Stimulated activated CD8-positive, alpha-beta memory T cell treated with anti-CD3 and anti-CD28 coated beads, Interleukin-4, amount 100 ng/mL, for 24 hours (primary cell): Measurements from ENCODE around the gene PYGB.

Experiments used
- DNase-seq: peaks from one replicate; pipeline ENCODE4 v3.0.0-alpha.2; 2020; ENCODE audit warnings: low read depth

PYGB gene

GRCh38 chr20:25336561-25337422 is 88.9 kb downstream of the PYGB start:
- DNase-seq = no peak

GRCh38 chr20:25338112-25339023 is 90.5 kb downstream of the PYGB start:
- DNase-seq = no peak

DNA sequence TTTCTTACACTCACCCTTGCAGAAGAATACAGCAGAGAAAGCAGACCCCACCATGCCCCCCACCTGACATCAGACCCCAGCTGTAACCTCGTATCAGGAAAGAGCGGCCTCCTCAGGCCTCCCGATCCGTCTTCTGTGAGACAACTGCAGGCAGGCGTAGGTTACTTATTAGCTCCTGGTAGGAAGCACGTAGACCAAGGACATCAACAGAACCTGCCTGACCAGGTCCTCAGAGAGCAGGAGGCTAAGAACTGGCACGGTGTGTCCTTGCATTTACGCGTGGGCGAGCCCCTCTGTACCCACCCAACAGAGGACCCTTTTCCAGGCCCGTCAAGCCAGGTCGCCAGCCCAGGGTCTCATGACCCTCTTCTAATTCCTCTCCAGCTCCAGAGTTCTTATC is 91.7 kb downstream of the PYGB start:
- no peak for DNase-seq

DNA sequence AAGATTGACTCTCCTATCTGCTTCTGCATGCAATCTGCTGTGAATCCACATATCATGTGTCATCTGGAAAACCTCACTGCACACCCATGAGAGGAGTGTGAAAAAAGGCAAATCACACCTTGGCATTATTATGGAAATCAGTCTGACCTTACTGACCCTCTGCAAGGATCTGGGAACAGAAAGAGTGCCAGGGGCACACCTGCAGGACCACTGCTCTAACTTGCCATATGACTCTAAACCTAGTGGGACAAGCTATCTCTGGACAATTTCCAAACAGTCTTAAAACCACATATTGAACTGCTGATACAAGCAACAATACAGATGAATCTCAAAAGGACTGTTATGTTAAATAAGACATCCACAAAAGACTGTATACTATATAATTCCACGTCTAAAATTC is 92.5 kb downstream of the PYGB start:
- no peak for DNase-seq

GRCh38 chr20:25341716-25342680 is 94.1 kb downstream of the PYGB start:
- DNase-seq = no peak

- DNase-seq = no peak
These were observed 96.7 kb downstream of the PYGB start for GRCh38 chr20:25344634-25345033.

GRCh38 chr20:25345721-25346120 is 97.8 kb downstream of the PYGB start:
- no peak for DNase-seq

GRCh38 chr20:25346349-25346748 is 98.5 kb downstream of the PYGB start:
- no peak for DNase-seq
